ENCODE results near the gene HLCS.

HLCS gene

GRCh38 chr21:36948686-36949085 is 17.8 kb downstream of the HLCS start:
- peak; percentile 45 for DNase-seq (ENCODE audit: low read depth)
- TF ChIP-seq CTCF (conservative IDR thresholded peaks at IDR 0.05; ENCODE audit: control insufficient read depth, insufficient read depth, low read depth, low read length) = no peak
- no peak overlapping the region for H3K4me3 ChIP-seq (ENCODE audit: control insufficient read depth, low read depth, low read length)

GRCh38 chr21:36946949-36947356 is 19.5 kb downstream of the HLCS start:
- H3K4me3 ChIP-seq (ENCODE audit: control insufficient read depth, low read depth, low read length) = no peak overlapping the region
- TF ChIP-seq CTCF (conservative IDR thresholded peaks at IDR 0.05; ENCODE audit: control insufficient read depth, insufficient read depth, low read depth, low read length) = no peak
- no peak for DNase-seq (ENCODE audit: low read depth)

GRCh38 chr21:36945496-36946138 is 20.9 kb downstream of the HLCS start:
- no peak for TF ChIP-seq CTCF (conservative IDR thresholded peaks at IDR 0.05; ENCODE audit: control insufficient read depth, insufficient read depth, low read depth, low read length)
- DNase-seq (ENCODE audit: low read depth) = peak; percentile 39
- H3K4me3 ChIP-seq (ENCODE audit: control insufficient read depth, low read depth, low read length) = no peak overlapping the region

- TF ChIP-seq CTCF (conservative IDR thresholded peaks at IDR 0.05; ENCODE audit: control insufficient read depth, insufficient read depth, low read depth, low read length) = no peak
- no peak overlapping the region for H3K4me3 ChIP-seq (ENCODE audit: control insufficient read depth, low read depth, low read length)
- no peak for DNase-seq (ENCODE audit: low read depth)
Measured at GRCh38 chr21:36936361-36937135, 29.9 kb downstream of the HLCS start.

GRCh38 chr21:36934864-36935420 is 31.5 kb downstream of the HLCS start:
- no peak for TF ChIP-seq CTCF (conservative IDR thresholded peaks at IDR 0.05; ENCODE audit: control insufficient read depth, insufficient read depth, low read depth, low read length)
- H3K4me3 ChIP-seq (ENCODE audit: control insufficient read depth, low read depth, low read length) = no peak overlapping the region
- no peak for DNase-seq (ENCODE audit: low read depth)

GRCh38 chr21:36932161-36932816 is 34.2 kb downstream of the HLCS start:
- no peak overlapping the region for H3K4me3 ChIP-seq (ENCODE audit: control insufficient read depth, low read depth, low read length)
- DNase-seq (ENCODE audit: low read depth) = no peak
- TF ChIP-seq CTCF (conservative IDR thresholded peaks at IDR 0.05; ENCODE audit: control insufficient read depth, insufficient read depth, low read depth, low read length) = no peak
